Endodermal cell (in vitro differentiated cells): ENCODE data around the gene NDUFS4. TPM values are rescaled to one million over a fixed set of nuclear protein-coding genes. Genes with fewer than 3 reads are reported as not detected.

Experiments used
- DNase-seq: peaks from one replicate; pipeline ENCODE4 v3.0.0-alpha.2; 2017
- H3K27ac ChIP-seq: 2 replicates; pipeline ENCODE4 v1.5.1; 2013; ENCODE audit warnings: mild to moderate bottlenecking, low read depth, low read length, moderate library complexity
- H3K27me3 ChIP-seq: 2 replicates; pipeline ENCODE4 v1.6.1; 2013; ENCODE audit warnings: mild to moderate bottlenecking, low read length, moderate library complexity; ENCODE audit not compliant: insufficient read depth, control insufficient read depth, poor library complexity, severe bottlenecking
- H3K36me3 ChIP-seq: 2 replicates; pipeline ENCODE4 v1.7.0; 2013; ENCODE audit warnings: mild to moderate bottlenecking, low read length, moderate library complexity; ENCODE audit not compliant: control insufficient read depth, insufficient read depth
- H3K4me1 ChIP-seq: one replicate; pipeline ENCODE4 v1.7.0; 2013; ENCODE audit warnings: low read length; ENCODE audit not compliant: control insufficient read depth, insufficient read depth
- H3K4me3 ChIP-seq: 2 replicates; pipeline ENCODE4 v1.5.1; 2013; ENCODE audit warnings: mild to moderate bottlenecking, low read length, moderate library complexity
- H3K9ac ChIP-seq: 2 replicates; pipeline ENCODE4 v1.6.1; 2013; ENCODE audit warnings: mild to moderate bottlenecking, low read length, moderate library complexity; ENCODE audit not compliant: poor library complexity, severe bottlenecking; ENCODE audit errors: extremely low read depth
- H3K9me3 ChIP-seq: 2 replicates; pipeline ENCODE4 v1.6.1; 2013; ENCODE audit warnings: mild to moderate bottlenecking, low read length, moderate library complexity; ENCODE audit not compliant: control insufficient read depth
- H3K27ac Mint-ChIP-seq: 2 replicates; pipeline ENCODE4 v1.8.0; 2020; ENCODE audit warnings: mixed read lengths
- H3K27me3 Mint-ChIP-seq: 2 replicates; pipeline ENCODE4 v1.8.0; 2021; ENCODE audit warnings: mild to moderate bottlenecking, mixed read lengths; ENCODE audit not compliant: insufficient read depth
- H3K36me3 Mint-ChIP-seq: 2 replicates; pipeline ENCODE4 v1.8.0; 2020; ENCODE audit warnings: low read depth, mixed read lengths
- H3K4me1 Mint-ChIP-seq: 2 replicates; pipeline ENCODE4 v1.8.0; 2020; ENCODE audit warnings: mixed read lengths
- H3K4me3 Mint-ChIP-seq: 2 replicates; pipeline ENCODE4 v1.8.0; 2020; ENCODE audit warnings: mild to moderate bottlenecking, moderate library complexity, mixed read lengths
- H3K9me3 Mint-ChIP-seq: 2 replicates; pipeline ENCODE4 v1.8.0; 2020; ENCODE audit warnings: mild to moderate bottlenecking, mixed read lengths
- WGBS, 2 experiments: methylation state at CpG; one replicate each; pipeline versions ENCODE4 v1.1.5 to v1.1.7; 2013; ENCODE audit warnings: missing lambda C conversion rate in 2 of 2, mixed read lengths in 1 of 2; ENCODE audit not compliant: insufficient coverage in 1 of 2, insufficient read length in 1 of 2; 5-methylcytosine and 5-hydroxymethylcytosine counted together
- total RNA-seq, 2 donors: library from RNA; stranded (reverse); fragmentation: NEBNext Ultra II Directional in 1 of 2; extraction: Animal tissue kit (Norgen Biotek cat#: 25700) in 1 of 2; gene quantifications; 2 replicates in 1 of 2; 3 replicates in 1 of 2; pipeline ENCODE4 v1.2.1, GENCODE V29; 2021
- TF ChIP-seq, protein P1 (sequence below): fragments of 200-600 bp; sonication (generic); conservative IDR thresholded peaks from 2 replicates; pipeline ENCODE4 v1.5.0; 2021; ENCODE audit warnings: antibody characterized with exemption, mild to moderate bottlenecking

NDUFS4 gene
- total RNA-seq, 2 donors from 2014 or later = 55.0 to 88.3 TPM

DNA sequence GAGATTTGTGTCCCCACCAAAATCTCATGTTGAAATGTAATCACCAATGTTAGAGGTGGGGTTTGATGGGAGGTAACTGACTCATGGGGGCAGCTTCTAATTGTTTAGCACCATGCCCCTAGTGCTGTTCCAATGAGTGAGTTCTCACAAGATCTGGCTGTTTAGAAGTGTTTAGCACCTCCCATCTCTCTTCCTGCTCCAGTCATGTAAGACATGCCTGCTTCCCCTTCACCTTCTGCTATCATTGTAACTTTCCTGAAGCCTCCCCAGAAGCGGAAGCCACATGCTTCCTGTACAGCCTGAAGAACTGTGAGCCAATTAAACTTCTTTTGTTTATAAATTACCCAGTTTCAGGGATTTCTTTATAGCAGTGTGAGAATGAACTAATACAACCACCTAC lies 170.5 kb downstream of the NDUFS4 start:
- Mint-ChIP-seq H3K27ac (no peak overlapping the region), H3K4me1 (no peaks in the 10 kb centered on the region), H3K36me3 (no peaks in the 10 kb centered on the region), H3K27me3 (no peaks in the 10 kb centered on the region), H3K4me3 (no peak overlapping the region), H3K9me3 (peaks cover 6% of the 10 kb centered on the region)
- H3K27ac ChIP-seq = no peak overlapping the region
- TF ChIP-seq, protein P1, sequence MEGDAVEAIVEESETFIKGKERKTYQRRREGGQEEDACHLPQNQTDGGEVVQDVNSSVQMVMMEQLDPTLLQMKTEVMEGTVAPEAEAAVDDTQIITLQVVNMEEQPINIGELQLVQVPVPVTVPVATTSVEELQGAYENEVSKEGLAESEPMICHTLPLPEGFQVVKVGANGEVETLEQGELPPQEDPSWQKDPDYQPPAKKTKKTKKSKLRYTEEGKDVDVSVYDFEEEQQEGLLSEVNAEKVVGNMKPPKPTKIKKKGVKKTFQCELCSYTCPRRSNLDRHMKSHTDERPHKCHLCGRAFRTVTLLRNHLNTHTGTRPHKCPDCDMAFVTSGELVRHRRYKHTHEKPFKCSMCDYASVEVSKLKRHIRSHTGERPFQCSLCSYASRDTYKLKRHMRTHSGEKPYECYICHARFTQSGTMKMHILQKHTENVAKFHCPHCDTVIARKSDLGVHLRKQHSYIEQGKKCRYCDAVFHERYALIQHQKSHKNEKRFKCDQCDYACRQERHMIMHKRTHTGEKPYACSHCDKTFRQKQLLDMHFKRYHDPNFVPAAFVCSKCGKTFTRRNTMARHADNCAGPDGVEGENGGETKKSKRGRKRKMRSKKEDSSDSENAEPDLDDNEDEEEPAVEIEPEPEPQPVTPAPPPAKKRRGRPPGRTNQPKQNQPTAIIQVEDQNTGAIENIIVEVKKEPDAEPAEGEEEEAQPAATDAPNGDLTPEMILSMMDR = no peak
- no peak overlapping the region for H3K9ac ChIP-seq
- H3K4me1 ChIP-seq = no peaks in the 10 kb centered on the region
- WGBS, 2 experiments = 82% methylated on average over 1 of the region's 1 CpG; no CpG with 5 or more reads in 1 of the 2 experiments
- H3K4me3 ChIP-seq = no peak overlapping the region
- no peaks in the 10 kb centered on the region for H3K27me3 ChIP-seq
- no peak for DNase-seq
- peaks cover 15% of the 10 kb centered on the region for H3K9me3 ChIP-seq
- H3K36me3 ChIP-seq = no peaks in the 10 kb centered on the region

Other genes with a start within 250 kb of the NDUFS4 start
- gene FST, start 80.0 kb upstream of the NDUFS4 start, total RNA-seq = 10 to 100 TPM; 63.5 to 91.6 TPM